GM12878 (cell line): Measurements from ENCODE around the gene EP400. TPM values are rescaled to one million over a fixed set of nuclear protein-coding genes. Genes with fewer than 3 reads are reported as not detected.

Experiments used
- ATAC-seq: fragments of 200-7000 bp; cut with Tn5 transposase; 3 replicates; pipeline ENCODE4 v1.9.1; 2020; ENCODE audit warnings: mild to moderate bottlenecking, moderate library complexity
- BruUV-seq: library from RNA; stranded (reverse); fragments of 400-500 nt; replicated peaks from 2 replicates; lab custom pipeline; 2021; lab: Mats Ljungman, UMichigan
- CTCF ChIA-PET: fragments of 300-600 bp; sonication (Branson Sonifier 250); formaldehyde crosslinking; extraction: SDS; loops from one replicate; lab custom pipeline; 2021; ENCODE audit warnings: inconsistent platforms; lab: Yijun Ruan, JAX
- POLR2A ChIA-PET: fragments of 350-600 bp; formaldehyde crosslinking; extraction: SDS; loops from one replicate; lab custom pipeline; 2021; ENCODE audit warnings: inconsistent platforms; lab: Charles Lee
- RAD21 ChIA-PET: fragments of 300-600 bp; sonication (Branson Sonifier 250); formaldehyde crosslinking; loops from one replicate; lab custom pipeline; 2023; ENCODE audit warnings: antibody characterized with exemption; ENCODE audit not compliant: unreplicated experiment; lab: Charles Lee
- SMC1A ChIA-PET: fragments of 300-600 bp; sonication (Branson Sonifier 250); formaldehyde crosslinking; loops from one replicate; lab custom pipeline; 2023; ENCODE audit not compliant: unreplicated experiment, uncharacterized antibody; lab: Charles Lee
- DNase-seq: peaks from one replicate; pipeline ENCODE4 v3.0.0-alpha.2; 2011; ENCODE audit warnings: low read depth, low spot score
- FAIRE-seq: peaks from 3 replicates; lab custom pipeline; 2011; peaks lifted over from hg19 to GRCh38; lab: Jason Lieb, UNC
- H2AFZ ChIP-seq: 2 replicates; pipeline ENCODE4 v1.6.0; 2011; ENCODE audit warnings: low read depth, low read length, control low read depth; ENCODE audit not compliant: control insufficient read depth
- H3K27ac ChIP-seq: 2 replicates; pipeline ENCODE4 v1.5.1; 2011; ENCODE audit warnings: control low read depth; ENCODE audit not compliant: control insufficient read depth, insufficient read depth
- H3K27me3 ChIP-seq, 2 experiments: replicated peaks in 1 of 2; 2 replicates each; pipeline versions ENCODE4 v1.6.0 to v1.6.1; 2011; ENCODE audit warnings: low read length in 1 of 2; ENCODE audit not compliant: control insufficient read depth in 2 of 2, insufficient read depth in 2 of 2
- H3K36me3 ChIP-seq, 2 experiments: 2 replicates each; pipeline ENCODE4 v1.5.1; 2011; ENCODE audit warnings: low read length in 1 of 2; ENCODE audit not compliant: control insufficient read depth in 2 of 2, insufficient read depth in 2 of 2
- H3K4me1 ChIP-seq: 2 replicates; pipeline ENCODE4 v1.6.1; 2011; ENCODE audit warnings: mild to moderate bottlenecking, low read length, moderate library complexity, mixed read lengths; ENCODE audit not compliant: control insufficient read depth, insufficient read depth
- H3K4me2 ChIP-seq: 2 replicates; pipeline ENCODE4 v1.6.0; 2011; ENCODE audit warnings: control low read depth; ENCODE audit not compliant: control insufficient read depth, insufficient read depth
- H3K4me3 ChIP-seq: fragments of 200-600 bp; sonication (generic); 2 replicates; pipeline ENCODE4 v1.5.1; 2016
- H3K79me2 ChIP-seq: 2 replicates; pipeline ENCODE4 v1.6.0; 2011; ENCODE audit warnings: low read length; ENCODE audit not compliant: control insufficient read depth, insufficient read depth
- H3K9ac ChIP-seq: 2 replicates; pipeline ENCODE4 v1.8.0; 2011; ENCODE audit warnings: low read length, control low read depth, mixed read lengths; ENCODE audit not compliant: control insufficient read depth, insufficient read depth
- H3K9me3 ChIP-seq: replicated peaks from 3 replicates; pipeline ENCODE4 v1.5.1; 2011; ENCODE audit warnings: mild to moderate bottlenecking, low read length; ENCODE audit not compliant: control insufficient read depth, insufficient read depth
- H4K20me1 ChIP-seq: 2 replicates; pipeline ENCODE4 v1.6.0; 2011; ENCODE audit not compliant: control insufficient read depth, insufficient read depth
- ASH2L ChIP-seq: fragments of 300-600, 200-600 bp; sonication (generic); IDR thresholded peaks from 2 replicates; pipeline ENCODE4 v1.6.1; 2017; ENCODE audit warnings: low read depth, mild to moderate bottlenecking, borderline replicate concordance
- BRCA1 ChIP-seq: IDR thresholded peaks from 2 replicates; pipeline ENCODE4 v1.6.1; 2011; ENCODE audit warnings: low read depth, low read length, improper control_type of control experiment
- CREB1 ChIP-seq: IDR thresholded peaks from 2 replicates; pipeline ENCODE4 v1.6.1; 2012; ENCODE audit warnings: low read depth, mild to moderate bottlenecking, inconsistent platforms
- DPF2 ChIP-seq: fragments of 450-650 bp; IDR thresholded peaks from 2 replicates; pipeline ENCODE4 v1.6.1; 2017; ENCODE audit warnings: mild to moderate bottlenecking
- HDGF ChIP-seq: fragments of 450-650 bp; IDR thresholded peaks from 2 replicates; pipeline ENCODE4 v1.6.1; 2016; ENCODE audit warnings: antibody characterized with exemption
- JUNB ChIP-seq: IDR thresholded peaks from 2 replicates; pipeline ENCODE4 v1.6.1; 2016; ENCODE audit warnings: antibody characterized with exemption, mild to moderate bottlenecking
- KDM1A ChIP-seq: fragments of 200-600 bp; sonication (generic); IDR thresholded peaks from 2 replicates; pipeline ENCODE4 v1.6.1; 2016; ENCODE audit warnings: borderline replicate concordance
- MEF2B ChIP-seq: fragments of 450-650 bp; IDR thresholded peaks from 2 replicates; pipeline ENCODE4 v1.6.1; 2018; ENCODE audit warnings: mild to moderate bottlenecking, moderate library complexity; ENCODE audit not compliant: partially characterized antibody, poor library complexity, severe bottlenecking
- NFYA ChIP-seq: IDR thresholded peaks from 2 replicates; pipeline ENCODE4 v1.6.1; 2011; ENCODE audit warnings: low read depth, mild to moderate bottlenecking, low read length, improper control_type of control experiment, borderline replicate concordance
- PBX3 ChIP-seq: IDR thresholded peaks from 2 replicates; pipeline ENCODE4 v1.6.1; 2011; ENCODE audit warnings: mild to moderate bottlenecking, low read depth, low read length, moderate library complexity; ENCODE audit not compliant: insufficient replicate concordance
- PRDM15 ChIP-seq: fragments of 450-650 bp; formaldehyde crosslinking; IDR thresholded peaks from 2 replicates; pipeline ENCODE4 v1.4.0; 2020; ENCODE audit warnings: mild to moderate bottlenecking, moderate library complexity
- SPI1 ChIP-seq: IDR thresholded peaks from 2 replicates; pipeline ENCODE4 v1.6.1; 2011; ENCODE audit warnings: low read depth, mild to moderate bottlenecking, low read length, moderate library complexity, borderline replicate concordance; ENCODE audit not compliant: insufficient read depth
- ZNF207 ChIP-seq: fragments of 450-650 bp; IDR thresholded peaks from 2 replicates; pipeline ENCODE4 v1.6.1; 2014; ENCODE audit warnings: antibody characterized with exemption, mild to moderate bottlenecking, borderline replicate concordance
- ZNF592 ChIP-seq: fragments of 450-650 bp; IDR thresholded peaks from 2 replicates; pipeline ENCODE4 v1.6.1; 2017; ENCODE audit warnings: mild to moderate bottlenecking, moderate library complexity
- whole genome bisulfite sequencing: methylation state at CpG from one replicate; pipeline ENCODE4 v1.1.6; 2016; ENCODE audit warnings: low lambda C conversion rate; ENCODE audit not compliant: insufficient replicate concordance, insufficient coverage; ENCODE audit errors: missing lambda C conversion rate; 5-methylcytosine and 5-hydroxymethylcytosine counted together
- in situ Hi-C: fragments of 300-500 bp; cut with MboI; formaldehyde crosslinking; loops from 9 replicates; pipeline ENCODE4 v1.14.3; 2018; ENCODE audit warnings: mixed read lengths
- intact Hi-C: fragments of 100-400 bp; cut with micrococcal nuclease; formaldehyde crosslinking; loops from one replicate; pipeline ENCODE4 v1.14.2; 2022; ENCODE audit not compliant: unreplicated experiment
- polyA plus RNA-seq, 11 experiments: library from polyadenylated mRNA; depleted of rRNA in 4 of 11; unstranded in 6 of 11; stranded (reverse) in 5 of 11; fragments of >200 nt; fragmentation: Nextera tagmentation in 4 of 11; fragmentation: Illumina TruSeq in 1 of 11; extraction: Ambion mirVana in 4 of 11; extraction: Trizol in 1 of 11; gene quantifications; 1 replicate in 1 of 11; 2 replicates in 10 of 11; pipeline versions ENCODE4 v1.2.1 to v1.2.3, GENCODE V29; 2011 to 2016; ENCODE audit warnings: inconsistent platforms in 2 of 11, missing spikeins in 2 of 11, low read depth in 1 of 11
- total RNA-seq, 4 experiments: library from RNA; depleted of rRNA in 3 of 4; stranded (reverse); fragments of >200 nt in 3 of 4; fragmentation: Illumina TruSeq in 1 of 4; extraction: Trizol in 1 of 4; gene quantifications; 2 replicates each; pipeline versions ENCODE4 v1.2.1 to v1.2.3, GENCODE V29; 2013 to 2021
- TF ChIP-seq, protein P1 (sequence below): IDR thresholded peaks from 2 replicates; pipeline ENCODE4 v1.6.1; 2012; ENCODE audit warnings: low read depth, low read length, improper control_type of control experiment

The EP400 gene
- total and polyA plus RNA-seq, 10 of the 15 experiments (the other 5 are each of a cell fraction or from before 2014, with no cell fraction given), result 3.8 to 44.2 (median 8.4) TPM

- H3K9ac ChIP-seq, result no peak overlapping the region
- 77% methylated on average over 4 of the region's 4 CpGs for WGBS
- ChIA-PET SMC1A (no interaction called here), POLR2A (no interaction called here), CTCF (no interaction called here), RAD21 (no interaction called here)
- peaks cover 0 to 6% of the 10 kb centered on the region in 2 experiments; a peak in 3 of 4 replicates for H3K36me3 ChIP-seq
- no peak overlapping the region for H2AFZ ChIP-seq
- in situ Hi-C loops (no loop called here), intact Hi-C loops (no loop called here)
- H3K9me3 ChIP-seq, result no peaks in the 10 kb centered on the region
- H4K20me1 ChIP-seq, result no peaks in the 10 kb centered on the region
- H3K79me2 ChIP-seq, result peaks cover 18% of the 10 kb centered on the region
- no peak for TF ChIP-seq SPI1
- TF ChIP-seq KDM1A, result no peak
- TF ChIP-seq, protein P1, sequence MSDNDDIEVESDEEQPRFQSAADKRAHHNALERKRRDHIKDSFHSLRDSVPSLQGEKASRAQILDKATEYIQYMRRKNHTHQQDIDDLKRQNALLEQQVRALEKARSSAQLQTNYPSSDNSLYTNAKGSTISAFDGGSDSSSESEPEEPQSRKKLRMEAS, result no peak
- TF ChIP-seq ZNF592, result no peak
- no peak for TF ChIP-seq PBX3
- TF ChIP-seq JUNB, result no peak
- TF ChIP-seq ASH2L, result no peak
- TF ChIP-seq NFYA, result no peak
- TF ChIP-seq CREB1, result no peak
- TF ChIP-seq PRDM15, result no peak
- TF ChIP-seq ZNF207, result no peak
- TF ChIP-seq DPF2, result no peak
- TF ChIP-seq BRCA1, result no peak
- no peak for TF ChIP-seq MEF2B
- no peak for TF ChIP-seq HDGF
- no peaks in the 10 kb centered on the region for H3K27me3 ChIP-seq
- no peak overlapping the region for H3K4me2 ChIP-seq
- no peak for DNase-seq
- H3K27ac ChIP-seq, result no peak overlapping the region
- FAIRE-seq, result no peak
- no TSS peak for BruUV-seq
- H3K4me1 ChIP-seq, result no peaks in the 10 kb centered on the region; the same call in 1 of the 2 replicates
- no peak overlapping the region for H3K4me3 ChIP-seq
- no peak for ATAC-seq
Measured at GRCh38 chr12:132089407-132089910, 139.7 kb downstream of the EP400 start.
